NCI-H2081 treated with DMSO at 0.1 percent for 48 hours (cell line): ENCODE data around the gene SLC7A6.

ENCODE experiments used
- DNase-seq: peaks from one replicate; lab custom pipeline; 2025; lab: John Stamatoyannopoulos, UW

The SLC7A6 gene

DNA sequence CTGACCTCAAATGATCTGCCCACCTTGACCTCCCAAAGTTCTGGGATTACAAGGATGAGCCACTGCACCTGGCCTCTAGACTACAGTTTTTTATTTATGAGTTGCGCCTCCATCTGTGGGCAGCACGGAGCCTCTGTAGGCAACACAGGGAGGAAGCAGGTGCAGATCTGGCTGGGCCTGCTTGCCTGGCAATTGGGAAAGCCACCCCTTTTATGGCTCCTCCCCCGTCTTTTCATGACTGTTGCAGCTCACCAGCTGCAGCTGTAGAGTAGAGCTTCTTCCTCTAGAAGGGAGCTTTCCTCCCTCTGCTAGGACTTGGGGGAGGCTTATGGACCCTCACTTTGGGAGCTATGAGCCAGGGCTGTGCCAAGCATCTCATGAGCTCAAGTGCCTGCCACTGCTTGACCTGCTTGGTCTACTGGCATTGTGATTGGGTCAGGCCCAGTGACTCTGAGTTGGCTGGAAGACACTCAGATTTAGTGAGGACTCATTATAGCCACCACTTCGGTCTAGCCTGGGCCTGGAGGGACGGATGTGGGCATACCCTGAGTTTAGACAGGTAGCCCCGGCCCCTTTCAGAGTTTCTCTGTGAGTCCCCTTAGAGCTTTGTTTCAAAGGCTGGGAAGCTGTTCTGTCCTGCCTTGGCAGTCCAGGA is 6.9 kb upstream of the SLC7A6 start:
- DNase-seq = no peak

DNA sequence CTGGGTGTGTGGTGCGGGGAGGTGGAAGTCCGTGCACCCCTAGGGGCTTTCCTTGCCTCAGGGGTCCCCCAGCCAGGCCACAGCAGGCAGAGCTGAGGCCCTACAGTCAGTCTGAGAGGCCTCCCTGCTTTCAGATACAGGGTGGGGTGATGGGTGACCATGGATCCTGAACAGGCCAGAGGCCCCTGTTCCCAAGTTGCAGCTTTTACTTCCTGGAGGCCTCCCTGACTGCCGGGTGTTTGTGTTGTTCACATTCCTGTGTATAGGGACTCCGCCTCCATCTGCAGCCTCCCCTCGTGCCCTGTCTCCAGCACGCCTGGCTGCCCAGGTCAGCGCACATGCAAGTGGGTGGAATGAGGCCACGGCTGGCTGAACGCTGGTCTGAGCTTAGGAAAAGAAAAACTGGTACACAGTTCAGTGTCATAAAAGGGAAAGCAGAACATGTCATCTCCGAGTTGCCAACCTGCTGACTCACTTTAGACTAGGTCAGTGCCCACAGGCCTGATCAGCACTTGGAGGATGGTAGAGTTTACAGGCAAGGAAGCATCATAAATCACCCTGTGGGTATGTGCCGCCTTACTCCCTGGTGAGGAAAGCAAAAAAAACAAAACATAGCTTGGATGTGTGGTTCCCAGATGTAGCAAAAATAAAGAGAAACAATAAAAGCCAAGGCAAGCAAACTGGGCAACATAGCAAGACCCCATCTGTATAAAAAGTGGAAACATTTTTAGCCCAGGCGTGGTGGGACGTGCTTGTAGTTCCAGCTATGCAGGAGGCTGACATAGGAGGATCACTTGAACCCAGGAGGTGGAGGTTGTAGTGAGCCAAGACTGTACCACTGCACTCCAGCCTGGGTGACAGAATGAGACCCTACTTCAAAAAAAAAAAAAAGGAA is 6.2 kb upstream of the SLC7A6 start:
- DNase-seq = no peak

DNA sequence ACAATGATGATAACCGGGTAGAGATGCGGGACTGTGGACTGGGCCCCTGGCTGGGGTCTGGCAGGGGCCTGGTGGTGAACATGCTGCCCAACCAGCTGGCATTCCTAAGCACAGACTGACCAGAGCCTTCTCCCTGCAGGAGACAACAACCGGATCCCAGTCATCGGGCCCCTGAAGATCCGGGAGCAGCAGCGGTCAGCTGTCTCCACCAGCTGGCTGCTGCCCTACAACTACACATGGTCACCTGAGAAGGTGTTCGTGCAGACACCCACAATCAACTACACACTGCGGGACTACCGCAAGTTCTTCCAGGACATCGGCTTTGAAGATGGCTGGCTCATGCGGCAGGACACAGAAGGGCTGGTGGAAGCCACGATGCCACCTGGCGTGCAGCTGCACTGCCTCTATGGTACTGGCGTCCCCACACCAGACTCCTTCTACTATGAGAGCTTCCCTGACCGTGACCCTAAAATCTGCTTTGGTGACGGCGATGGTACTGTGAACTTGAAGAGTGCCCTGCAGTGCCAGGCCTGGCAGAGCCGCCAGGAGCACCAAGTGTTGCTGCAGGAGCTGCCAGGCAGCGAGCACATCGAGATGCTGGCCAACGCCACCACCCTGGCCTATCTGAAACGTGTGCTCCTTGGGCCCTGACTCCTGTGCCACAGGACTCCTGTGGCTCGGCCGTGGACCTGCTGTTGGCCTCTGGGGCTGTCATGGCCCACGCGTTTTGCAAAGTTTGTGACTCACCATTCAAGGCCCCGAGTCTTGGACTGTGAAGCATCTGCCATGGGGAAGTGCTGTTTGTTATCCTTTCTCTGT is 5.1 kb upstream of the SLC7A6 start:
- DNase-seq = no peak

DNA sequence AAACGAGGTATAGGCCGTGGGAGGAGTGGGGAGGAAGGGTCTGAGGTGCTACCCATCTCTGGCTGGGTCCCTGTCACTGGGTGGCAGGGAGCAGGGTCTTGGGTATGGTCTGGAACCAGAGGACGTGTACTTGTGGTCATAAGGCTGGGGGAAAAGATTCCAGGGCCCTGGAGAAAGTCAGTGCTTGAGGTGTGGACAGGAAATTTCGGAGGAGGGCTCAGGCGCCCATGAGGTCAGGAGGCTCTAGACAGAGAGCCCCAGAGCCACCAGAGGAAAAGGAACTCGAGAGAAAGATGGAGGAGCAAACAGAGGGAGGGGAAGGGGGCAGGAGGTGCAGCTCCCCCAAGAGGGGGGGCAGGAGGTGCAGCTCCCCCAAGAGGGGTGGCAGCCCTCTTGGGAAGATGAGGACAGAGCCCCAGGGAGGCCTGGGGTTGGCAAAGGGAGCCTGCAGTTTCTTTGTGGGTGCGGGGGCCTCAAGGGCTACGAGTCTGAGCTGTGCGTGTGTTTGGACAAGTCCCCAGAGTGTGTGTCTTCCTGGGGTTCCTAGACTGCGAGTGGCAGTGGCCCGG is 683 bp upstream of the SLC7A6 start:
- DNase-seq = no peak

DNA sequence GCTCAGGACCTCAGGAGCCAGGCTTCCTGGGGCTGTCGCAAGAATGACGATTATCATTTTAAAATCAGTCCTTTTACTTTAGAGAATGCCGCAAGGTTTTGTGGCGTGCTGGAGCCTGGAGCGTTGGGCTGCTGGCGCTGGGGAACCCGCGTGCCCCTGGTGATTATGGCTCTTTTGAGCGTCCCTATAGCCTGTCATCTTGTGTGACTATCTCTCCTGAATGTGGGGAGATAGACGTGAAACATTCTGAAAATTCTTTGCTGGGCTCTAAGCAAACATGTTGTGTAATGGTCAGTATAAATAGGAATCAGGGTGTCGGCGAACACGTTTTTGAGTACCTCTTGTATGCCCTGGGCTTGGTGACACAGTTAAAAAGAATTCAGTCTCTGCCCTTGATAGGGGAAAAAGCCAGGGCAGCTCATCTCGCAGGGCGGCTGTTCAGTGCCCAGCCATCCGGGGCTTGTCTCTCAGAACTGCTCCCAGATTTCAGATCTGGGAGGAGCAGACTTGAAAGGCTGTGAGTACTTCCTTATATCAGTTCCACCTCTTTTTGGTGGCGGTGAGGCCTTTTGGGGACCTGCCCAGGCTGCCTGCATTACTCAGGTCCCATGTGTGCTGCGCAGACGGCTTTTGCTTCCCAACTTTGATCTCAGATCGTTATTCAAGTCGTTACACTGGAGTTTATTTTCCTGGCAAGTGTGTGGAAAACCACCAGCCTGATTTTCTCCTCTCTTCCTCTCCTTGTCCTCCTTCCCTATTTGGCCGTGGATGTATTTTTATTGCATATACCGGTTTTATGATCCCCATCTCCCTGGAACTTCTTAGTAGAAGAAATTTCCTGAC is 973 bp downstream of the SLC7A6 start:
- DNase-seq = no peak

DNA sequence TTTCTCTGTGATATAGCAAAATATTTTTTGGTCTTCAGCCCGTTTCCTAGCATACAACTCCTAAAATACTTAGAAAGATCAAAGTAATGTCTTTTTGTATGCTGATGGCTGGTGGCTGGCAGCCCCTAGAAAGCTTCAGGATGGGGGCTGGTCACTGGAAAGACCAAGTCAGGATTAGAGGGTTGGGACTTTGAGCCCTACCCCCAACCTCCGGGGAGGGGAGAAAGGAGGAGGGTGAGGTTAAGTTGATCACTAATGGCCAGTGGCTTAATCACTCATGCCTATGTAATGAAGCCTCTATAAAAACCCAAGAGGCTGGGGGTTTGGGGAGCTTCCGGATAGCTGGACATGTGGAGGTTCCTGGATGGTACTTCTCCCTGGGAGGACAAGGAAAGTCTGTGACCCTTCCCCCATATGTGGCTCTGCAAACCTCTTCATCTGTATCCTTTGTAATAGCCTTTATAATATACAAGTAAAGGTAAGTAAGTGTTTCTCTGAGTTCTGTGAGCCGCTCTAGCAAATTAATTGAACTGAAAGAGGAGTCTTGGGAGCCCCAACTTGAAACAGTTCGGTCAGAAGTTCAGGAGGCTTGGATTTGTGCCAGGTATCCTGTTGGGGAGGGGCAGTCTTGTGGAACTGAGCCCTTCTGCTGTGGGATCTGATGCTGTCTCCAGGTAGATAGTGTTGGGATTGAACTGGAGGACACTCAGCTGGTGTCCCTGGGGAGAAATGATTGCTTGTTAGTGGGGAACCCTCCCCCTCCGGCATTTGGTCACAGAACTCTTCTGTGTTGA is 3.5 kb downstream of the SLC7A6 start:
- DNase-seq = no peak

DNA sequence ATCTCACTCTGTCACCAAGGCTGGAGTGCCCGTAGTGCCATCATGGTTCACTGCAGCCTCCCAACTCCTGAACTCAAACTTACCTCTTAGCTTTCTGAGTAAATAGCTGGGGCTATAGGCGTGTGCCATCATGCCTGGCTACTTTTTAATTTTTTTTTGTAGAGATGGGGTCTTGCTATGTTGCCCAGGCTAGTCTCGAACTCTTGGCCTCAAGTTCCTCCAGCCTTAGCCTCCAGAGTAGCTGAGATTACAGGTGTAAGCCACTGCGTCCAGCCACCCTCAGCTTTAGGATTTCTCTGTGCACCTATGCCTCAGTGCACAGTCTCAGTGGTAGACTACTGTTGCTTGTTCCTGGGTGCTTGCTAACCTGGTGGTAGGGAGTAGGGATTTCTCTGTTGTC is 5.5 kb downstream of the SLC7A6 start:
- DNase-seq = no peak

DNA sequence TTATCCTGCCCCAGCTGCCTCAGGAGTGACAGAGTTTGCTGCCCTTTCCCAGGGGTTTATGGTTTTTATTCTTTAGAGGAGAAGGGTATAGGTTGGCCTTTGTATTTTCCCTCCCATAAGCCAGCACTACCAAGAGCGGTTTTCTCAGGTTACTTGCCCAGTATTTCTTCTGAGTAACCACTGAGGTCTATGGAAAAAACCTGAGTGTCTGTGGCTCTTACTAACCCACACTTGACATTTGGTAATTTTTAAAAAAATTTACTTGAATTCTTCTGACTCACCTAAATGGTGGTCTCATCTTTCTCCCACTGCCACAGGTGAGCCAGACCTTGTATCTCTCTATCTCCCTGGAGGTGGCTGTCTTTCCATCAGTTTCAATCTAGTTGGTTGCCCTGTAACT is 6.0 kb downstream of the SLC7A6 start:
- DNase-seq = no peak

DNA sequence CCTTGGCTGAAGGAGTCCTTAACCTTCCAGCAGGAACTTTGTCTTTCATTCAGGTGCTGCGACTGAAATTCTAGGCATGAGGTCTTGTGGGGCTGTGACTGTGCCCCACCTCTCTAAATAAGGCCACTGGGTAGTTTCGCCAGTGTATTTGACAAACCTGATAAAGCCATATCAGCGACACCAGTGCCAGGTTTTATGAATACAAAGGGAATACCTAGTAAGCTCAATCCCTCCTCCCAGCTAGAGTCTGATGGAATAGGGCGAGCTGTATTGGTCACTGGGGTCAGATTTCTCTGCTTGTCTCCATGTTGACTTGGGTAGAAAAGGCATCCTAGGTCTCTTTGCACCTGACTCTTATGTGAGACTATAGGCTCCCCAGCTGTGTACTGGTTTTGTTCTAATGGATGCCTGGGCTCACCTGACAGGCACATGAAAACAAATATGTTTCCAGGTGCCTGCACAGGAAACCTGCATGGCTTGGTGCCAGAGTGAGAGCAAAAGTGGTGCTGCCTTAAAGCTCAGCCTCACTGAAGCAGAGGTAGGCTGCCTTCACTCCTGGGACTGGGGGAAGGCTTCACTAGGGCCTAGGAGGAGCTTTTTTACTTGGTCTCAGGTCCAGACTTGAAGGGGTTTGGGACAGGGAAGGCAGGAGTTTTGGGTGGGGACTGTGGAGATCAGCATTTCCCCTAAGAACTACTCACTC is 8.3 kb downstream of the SLC7A6 start:
- DNase-seq = no peak

DNA sequence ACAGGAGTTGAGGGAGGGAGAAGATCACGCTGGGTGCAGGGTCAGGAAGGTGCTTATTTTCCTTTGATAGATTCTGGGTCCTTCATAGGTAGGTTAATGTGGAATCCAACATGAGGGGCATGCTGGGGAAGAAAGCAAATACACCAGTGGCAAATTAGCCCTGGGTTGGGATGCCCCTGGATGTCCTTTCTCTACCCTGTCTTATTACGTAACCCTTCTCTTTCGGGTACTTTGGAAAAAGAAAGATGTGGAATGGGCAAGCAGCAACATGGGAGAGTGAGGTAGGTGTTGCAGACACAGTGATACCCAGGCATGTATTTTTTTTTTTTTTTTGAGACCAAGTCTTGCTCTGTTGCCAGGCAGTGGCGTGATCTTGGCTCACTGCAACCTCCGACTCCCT is 9.1 kb downstream of the SLC7A6 start:
- no peak for DNase-seq

DNA sequence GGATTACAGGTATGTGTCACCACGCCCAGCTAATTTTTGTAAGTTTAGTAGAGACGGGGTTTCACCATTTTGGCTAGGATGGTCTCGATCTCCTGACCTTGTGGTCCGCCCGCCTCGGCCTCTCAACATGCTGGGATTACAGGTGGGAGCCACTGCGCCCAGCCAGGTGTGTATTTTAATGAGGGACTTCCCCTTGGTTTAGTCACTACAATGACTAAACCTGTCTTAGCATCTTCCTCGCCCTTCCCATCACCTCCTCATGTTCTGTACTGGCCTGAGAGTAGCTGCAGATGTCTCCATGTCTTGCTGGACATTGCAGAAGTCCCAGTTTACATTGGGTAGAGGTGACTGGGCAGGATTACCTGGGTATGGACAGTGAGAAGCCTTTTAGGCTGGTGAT is 9.6 kb downstream of the SLC7A6 start:
- no peak for DNase-seq

DNA sequence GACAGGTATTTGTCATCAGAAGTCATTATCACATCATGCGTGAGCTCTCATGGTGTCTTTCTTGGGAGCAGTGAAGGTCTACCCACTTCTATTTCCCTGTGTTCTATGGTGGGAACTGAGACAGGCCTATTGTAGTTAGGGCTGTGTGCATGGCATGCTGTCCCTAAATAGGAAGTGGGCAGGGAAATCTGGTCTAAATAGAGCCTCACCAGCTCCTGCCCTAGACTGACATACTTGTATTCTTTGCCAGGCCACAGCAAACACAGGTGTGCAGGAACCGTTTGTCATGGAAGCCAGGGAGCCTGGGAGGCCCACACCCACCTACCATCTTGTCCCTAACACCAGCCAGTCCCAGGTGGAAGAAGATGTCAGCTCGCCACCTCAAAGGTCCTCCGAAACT is 10.1 kb downstream of the SLC7A6 start:
- DNase-seq = no peak

DNA sequence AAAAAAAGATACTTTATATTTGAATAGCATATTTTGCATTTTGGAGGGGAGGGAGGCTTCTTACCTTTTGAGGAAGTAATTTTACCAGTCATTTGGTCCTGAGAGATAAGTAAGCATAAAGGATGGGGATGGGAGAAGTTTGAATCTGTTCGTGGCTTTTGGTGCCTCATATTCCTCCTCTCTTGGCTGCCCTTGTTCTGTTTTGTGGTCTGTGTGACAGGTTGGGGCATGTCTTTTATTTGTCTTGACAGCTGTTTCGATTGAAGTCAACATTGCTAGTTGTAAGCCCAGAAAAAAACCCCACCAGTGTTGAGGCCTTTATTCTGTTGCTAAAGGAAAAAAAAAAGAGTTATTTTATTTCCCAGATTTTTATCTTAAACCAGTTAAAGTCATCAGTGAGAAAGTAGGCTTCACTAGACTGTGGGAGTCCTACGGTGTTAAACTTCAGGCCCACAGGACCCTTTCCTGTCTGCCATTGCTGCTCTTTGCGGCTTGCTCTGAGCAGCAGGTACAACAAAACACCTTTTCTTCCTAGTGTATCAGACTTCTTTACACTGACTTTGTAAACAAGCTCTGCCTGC is 11.4 kb downstream of the SLC7A6 start:
- DNase-seq = no peak

DNA sequence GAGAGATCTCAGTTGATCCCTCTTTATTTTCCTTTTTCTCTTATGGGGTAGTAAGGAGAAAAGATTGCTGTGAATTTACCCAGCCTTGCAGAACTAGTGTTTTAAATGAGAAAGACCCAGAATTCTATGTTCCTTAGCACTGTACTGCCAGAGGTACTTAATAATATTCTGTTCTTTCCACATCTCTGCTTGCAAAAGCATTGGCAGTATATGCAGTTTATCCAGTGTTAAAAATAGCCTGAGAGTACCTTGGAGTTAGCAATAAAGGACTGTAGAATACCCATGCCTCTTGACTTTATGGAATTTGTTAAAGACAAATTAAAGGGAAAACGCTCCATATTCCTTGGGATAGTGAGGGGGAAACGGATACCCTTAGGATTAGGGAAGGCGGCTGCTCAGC is 11.9 kb downstream of the SLC7A6 start:
- DNase-seq = no peak

DNA sequence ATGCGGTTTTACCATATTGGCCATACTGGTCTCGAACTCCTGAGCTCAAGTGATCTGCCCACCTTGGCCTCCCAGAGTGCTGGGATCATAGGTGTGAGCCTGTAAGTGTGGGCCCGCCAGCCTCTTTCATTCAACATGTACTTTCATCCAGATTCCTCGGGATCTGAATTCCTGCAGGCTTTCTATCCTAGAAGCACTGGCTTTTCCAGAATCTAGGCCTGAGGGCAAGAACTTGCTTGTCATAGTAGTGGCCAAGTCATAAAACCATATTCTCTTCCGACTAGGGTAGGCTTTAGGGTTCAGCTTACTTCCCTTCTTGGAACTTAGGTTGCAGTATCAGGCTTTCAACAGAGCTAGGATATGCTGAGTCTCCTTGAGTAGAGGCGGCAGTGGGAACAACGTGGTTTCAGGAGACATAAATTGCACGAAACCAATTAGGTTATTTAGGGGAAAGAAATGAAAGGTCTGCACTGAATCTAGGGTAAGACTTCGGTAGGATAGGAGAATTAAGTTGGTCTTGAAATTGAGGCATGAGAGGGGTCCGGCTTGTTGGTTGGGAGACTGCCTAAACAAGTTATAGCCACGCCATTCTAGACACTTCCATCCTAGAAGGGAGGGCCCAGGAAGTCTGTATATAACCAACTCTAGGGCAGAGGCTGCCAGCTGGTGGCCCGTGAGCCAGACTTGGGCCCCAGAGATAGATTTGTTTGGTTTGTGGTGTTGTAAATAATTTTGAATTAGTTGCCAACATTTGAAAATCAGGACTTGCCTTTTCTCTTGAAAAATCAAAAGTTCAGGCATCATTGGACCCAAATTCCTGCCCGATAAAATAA is 15.6 kb downstream of the SLC7A6 start:
- DNase-seq = no peak

DNA sequence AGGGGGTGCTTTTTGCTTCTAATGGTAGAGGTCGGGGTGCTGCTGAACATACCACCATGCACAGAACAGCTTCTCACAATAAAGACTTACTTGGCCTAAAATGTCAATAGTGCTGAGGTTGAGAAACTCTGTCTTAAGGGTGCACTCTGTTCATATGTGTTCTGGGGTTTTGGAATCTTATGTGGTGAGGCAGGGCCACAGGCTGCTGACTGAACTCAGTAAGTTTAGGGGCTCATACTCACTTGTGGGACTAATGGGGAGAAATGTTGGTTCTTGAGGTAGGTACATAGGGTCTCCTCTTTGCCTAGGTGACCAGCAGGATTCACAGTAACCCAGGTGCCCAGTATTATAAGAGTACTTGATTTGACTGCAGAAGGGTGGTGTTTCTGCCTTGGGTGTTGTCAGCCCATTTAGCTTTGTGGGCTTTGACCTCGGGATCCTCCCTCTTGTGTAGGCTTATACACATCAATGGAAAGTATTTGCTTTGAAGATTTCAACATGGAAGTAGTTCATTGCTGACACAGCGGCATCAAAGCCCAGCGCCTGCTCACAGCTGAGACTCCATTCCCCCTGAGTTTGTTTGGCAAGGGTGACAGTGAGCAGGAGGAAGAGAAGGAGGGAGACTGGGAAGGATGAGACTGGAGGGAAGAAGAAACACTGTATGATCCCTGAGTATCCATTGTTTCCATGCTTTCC is 17.2 kb downstream of the SLC7A6 start:
- no peak for DNase-seq

DNA sequence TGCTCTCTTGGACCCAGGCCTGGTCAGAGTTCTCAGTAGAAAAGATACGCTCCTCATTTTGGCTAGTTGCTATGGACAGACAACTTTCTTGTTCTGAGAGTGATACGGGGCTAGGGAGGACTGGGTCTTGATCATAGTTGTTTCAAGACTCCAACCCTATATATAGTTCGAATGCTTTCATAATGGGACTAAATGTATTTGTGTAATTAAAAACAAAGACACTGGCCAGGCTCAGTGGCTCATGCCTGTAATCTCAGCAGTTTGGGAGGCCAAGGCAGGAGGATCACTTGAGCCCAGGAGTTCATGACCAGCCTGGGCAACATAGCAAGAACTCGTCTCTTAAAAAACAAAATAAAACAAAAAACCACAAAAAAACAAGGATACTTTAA is 17.7 kb downstream of the SLC7A6 start:
- no peak for DNase-seq

DNA sequence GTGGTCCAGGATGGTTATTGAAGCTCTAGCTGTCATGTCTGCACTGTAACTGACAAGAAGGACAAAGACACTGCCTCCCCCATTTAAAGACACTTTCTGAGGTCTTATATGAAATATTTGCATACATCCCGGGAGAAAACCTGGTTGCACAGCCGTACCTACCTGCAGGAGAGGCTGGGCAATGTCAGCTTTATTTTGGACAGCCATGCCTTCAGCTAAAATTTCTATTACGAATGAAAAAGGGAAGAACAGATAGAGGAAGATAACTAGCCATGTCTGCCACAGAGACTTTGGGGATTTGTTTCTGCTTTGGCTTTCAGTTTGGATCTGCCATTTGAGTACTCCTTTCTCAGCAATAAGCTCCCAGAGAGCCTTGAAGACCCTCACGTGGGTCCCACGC is 19.0 kb downstream of the SLC7A6 start:
- DNase-seq = no peak
